Measurements from ENCODE around the gene GLIS1.

GRCh38 chr1:53541263-53541625, 197.7 kb downstream of the GLIS1 start:
- TF ChIP-seq EGR1 (IDR thresholded peaks at IDR 0.05; ENCODE audit: borderline replicate concordance in 1 of 2, low read depth in 2 of 2, low read length in 2 of 2) (no peak), POLR2A (IDR thresholded peaks at IDR 0.05; ENCODE audit: low read depth, low read length) (no peak), EP300 (IDR thresholded peaks at IDR 0.05; ENCODE audit: borderline replicate concordance in 1 of 2, control insufficient read depth in 1 of 2, low read depth in 2 of 2, low read length in 2 of 2) (no peak), BACH1 (IDR thresholded peaks at IDR 0.05; ENCODE audit: borderline replicate concordance) (no peak), MXI1 (IDR thresholded peaks at IDR 0.05; ENCODE audit: low read depth, low read length) (no peak), MYC (IDR thresholded peaks at IDR 0.05; ENCODE audit: insufficient read depth, insufficient read length, insufficient replicate concordance, low read length, severe bottlenecking) (no peak), STAT1 (conservative IDR thresholded peaks at IDR 0.05) (no peak), ZNF384 (IDR thresholded peaks at IDR 0.05; ENCODE audit: borderline replicate concordance, low read depth, low read length) (no peak), ZNF274 (IDR thresholded peaks at IDR 0.05; ENCODE audit: insufficient read depth, insufficient read length) (no peak), NFXL1 (IDR thresholded peaks at IDR 0.05; ENCODE audit: borderline replicate concordance) (no peak), CTCF (IDR thresholded peaks at IDR 0.05 in 2 of 3, conservative IDR thresholded peaks at IDR 0.05 in 1 of 3; ENCODE audit: control insufficient read depth in 2 of 3, extremely low read depth in 1 of 3, insufficient read depth in 1 of 3, low read depth in 3 of 3, low read length in 3 of 3) (no peak), ELK1 (IDR thresholded peaks at IDR 0.05; ENCODE audit: low read depth, low read length) (no peak), FOXM1 (IDR thresholded peaks at IDR 0.05; ENCODE audit: low read depth, low read length) (no peak)

Measured in GM12878 (cell line).